ENCODE measurements around the gene TNFRSF1A.

Gene TNFRSF1A

GRCh38 chr12:6384499-6385436 lies 42.9 kb upstream of the TNFRSF1A start:
- DNase-seq (ENCODE audit: low read depth in 2 of 2) = peak in 1 of 2 donors; percentile 32
- H3K4me3 ChIP-seq (replicated peaks in 1 of 2; ENCODE audit: low read depth in 2 of 2, low read length in 2 of 2) = peak overlapping the region; percentile 71 to 77
- TF ChIP-seq, protein P1, sequence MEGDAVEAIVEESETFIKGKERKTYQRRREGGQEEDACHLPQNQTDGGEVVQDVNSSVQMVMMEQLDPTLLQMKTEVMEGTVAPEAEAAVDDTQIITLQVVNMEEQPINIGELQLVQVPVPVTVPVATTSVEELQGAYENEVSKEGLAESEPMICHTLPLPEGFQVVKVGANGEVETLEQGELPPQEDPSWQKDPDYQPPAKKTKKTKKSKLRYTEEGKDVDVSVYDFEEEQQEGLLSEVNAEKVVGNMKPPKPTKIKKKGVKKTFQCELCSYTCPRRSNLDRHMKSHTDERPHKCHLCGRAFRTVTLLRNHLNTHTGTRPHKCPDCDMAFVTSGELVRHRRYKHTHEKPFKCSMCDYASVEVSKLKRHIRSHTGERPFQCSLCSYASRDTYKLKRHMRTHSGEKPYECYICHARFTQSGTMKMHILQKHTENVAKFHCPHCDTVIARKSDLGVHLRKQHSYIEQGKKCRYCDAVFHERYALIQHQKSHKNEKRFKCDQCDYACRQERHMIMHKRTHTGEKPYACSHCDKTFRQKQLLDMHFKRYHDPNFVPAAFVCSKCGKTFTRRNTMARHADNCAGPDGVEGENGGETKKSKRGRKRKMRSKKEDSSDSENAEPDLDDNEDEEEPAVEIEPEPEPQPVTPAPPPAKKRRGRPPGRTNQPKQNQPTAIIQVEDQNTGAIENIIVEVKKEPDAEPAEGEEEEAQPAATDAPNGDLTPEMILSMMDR (IDR thresholded peaks at IDR 0.05; ENCODE audit: low read depth, low read length) = peak; percentile 3

DNA sequence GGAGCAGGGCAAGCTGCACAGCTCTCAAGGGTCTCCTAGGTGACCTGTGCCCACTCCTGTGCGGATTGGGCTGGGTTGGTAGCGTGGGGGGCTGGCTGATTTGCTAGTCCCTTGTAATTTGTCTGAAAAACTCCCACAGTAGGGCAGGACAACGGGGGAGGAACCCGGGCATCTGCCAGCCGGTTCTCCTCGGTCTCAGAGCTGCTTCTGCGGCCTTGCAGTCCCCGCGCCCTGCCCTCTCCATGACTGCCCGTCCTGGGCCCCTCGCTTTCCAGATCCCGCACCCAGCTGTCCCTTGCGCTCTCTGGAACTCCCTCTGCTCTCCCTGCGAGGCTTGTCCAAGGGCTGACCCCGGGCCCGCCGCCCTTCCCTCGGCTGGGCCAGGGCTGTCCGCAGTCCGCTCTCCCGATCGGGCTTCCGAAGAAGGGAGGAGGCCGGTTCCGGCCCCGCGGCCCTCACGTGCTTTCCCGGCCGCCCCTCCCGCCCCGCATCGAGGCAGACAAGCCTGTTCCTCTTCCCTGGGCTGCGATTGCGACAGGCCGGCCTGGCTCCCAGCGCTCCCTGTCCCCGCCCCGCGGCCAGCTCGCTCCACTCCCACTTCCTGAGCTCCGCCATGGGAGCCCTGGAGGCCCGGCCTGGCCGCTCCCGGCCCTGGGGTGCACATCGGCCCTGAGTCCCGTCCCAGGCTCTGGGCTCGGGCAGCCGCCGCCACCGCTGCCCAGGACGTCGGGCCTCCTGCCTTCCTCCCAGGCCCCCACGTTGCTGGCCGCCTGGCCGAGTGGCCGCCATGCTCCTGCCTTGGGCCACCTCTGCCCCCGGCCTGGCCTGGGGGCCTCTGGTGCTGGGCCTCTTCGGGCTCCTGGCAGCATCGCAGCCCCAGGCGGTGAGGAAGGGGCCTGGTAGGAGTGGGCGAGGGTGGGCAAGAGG lies 42.0 kb upstream of the TNFRSF1A start, which contains the start of gene LTBR:
TSS of gene LTBR (plus strand) at position 591 of the 927 bp plus-strand sequence. CDS start at position 788, 197 bp downstream.
- peak within 1 kb of the TSS; percentile 71 to 77 for H3K4me3 ChIP-seq (replicated peaks in 1 of 2; ENCODE audit: low read depth in 2 of 2, low read length in 2 of 2)
- peak; percentile 93 to 97 for DNase-seq (ENCODE audit: low read depth in 2 of 2)
- TF ChIP-seq, protein P1 (IDR thresholded peaks at IDR 0.05; ENCODE audit: low read depth, low read length) = no peak

- H3K4me3 ChIP-seq (replicated peaks in 1 of 2; ENCODE audit: low read depth in 2 of 2, low read length in 2 of 2) = no peak overlapping the region
- DNase-seq (ENCODE audit: low read depth in 2 of 2) = no peak
- TF ChIP-seq, protein P1 (IDR thresholded peaks at IDR 0.05; ENCODE audit: low read depth, low read length) = no peak
Measured at GRCh38 chr12:6382982-6383381, 41.1 kb upstream of the TNFRSF1A start.

GRCh38 chr12:6382371-6382770 lies 40.5 kb upstream of the TNFRSF1A start:
- TF ChIP-seq, protein P1 (IDR thresholded peaks at IDR 0.05; ENCODE audit: low read depth, low read length) = no peak
- H3K4me3 ChIP-seq (replicated peaks in 1 of 2; ENCODE audit: low read depth in 2 of 2, low read length in 2 of 2) = no peak overlapping the region
- no peak for DNase-seq (ENCODE audit: low read depth in 2 of 2)

- TF ChIP-seq, protein P1 (IDR thresholded peaks at IDR 0.05; ENCODE audit: low read depth, low read length) = no peak
- H3K4me3 ChIP-seq (replicated peaks in 1 of 2; ENCODE audit: low read depth in 2 of 2, low read length in 2 of 2) = no peak overlapping the region
- peak; percentile 45 to 66 for DNase-seq (ENCODE audit: low read depth in 2 of 2)
Measured at GRCh38 chr12:6380141-6381121, 38.6 kb upstream of the TNFRSF1A start.

All from cardiac fibroblast (primary cell).